ENCODE measurements around the gene TBC1D22A.

Gene TBC1D22A

DNA sequence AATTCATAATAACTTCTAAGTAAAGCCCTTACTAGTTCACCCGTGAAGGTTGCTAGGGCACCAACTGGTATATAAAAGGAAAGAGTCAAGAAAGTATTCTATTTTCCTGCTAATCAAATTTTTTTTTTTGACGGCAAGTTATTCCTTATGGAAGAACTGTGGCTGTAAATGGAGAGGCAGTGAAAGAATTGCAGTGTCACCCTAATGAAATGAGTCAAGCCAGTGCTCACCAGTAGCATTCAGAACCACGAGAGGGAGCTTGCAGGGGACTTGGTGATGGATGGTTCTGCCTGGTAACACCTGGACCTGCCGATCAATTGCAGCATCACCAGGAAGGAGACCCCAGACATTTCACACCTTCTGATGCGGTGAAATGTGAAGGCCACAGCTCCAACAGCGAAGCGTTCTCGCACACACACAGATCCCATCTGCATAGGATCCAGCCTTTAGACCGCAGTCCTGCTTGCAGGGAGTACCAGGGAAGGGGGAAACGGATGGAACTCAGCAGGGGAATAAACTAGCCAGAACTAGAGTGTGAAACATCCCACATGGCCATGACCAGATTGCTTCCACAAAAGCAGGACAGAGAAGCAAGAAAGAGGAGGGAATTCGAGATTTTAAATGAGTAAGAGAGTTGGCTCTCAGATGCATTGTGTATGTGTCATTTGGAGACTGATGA is 326.2 kb downstream of the TBC1D22A start:
- Histone ChIP-seq H4K8ac (ENCODE audit: low read depth, low read length) (no peak overlapping the region), H3K79me1 (ENCODE audit: low read length) (no peaks in the 10 kb centered on the region), H3K18ac (ENCODE audit: low read length) (no peak overlapping the region), H3K27me3 (ENCODE audit: insufficient read depth, low read length, poor library complexity) (no peaks in the 10 kb centered on the region), H2BK15ac (replicated peaks; ENCODE audit: low read depth) (no peak overlapping the region), H3K56ac (ENCODE audit: low read length) (no peak overlapping the region), H3K23ac (ENCODE audit: low read length) (no peak overlapping the region), H2BK5ac (ENCODE audit: low read length) (no peak overlapping the region), H3K4me3 (ENCODE audit: low read length) (no peak overlapping the region), H3K9ac (ENCODE audit: low read length) (no peak overlapping the region), H3K27ac (ENCODE audit: low read depth, low read length) (no peak overlapping the region), H3K4me2 (ENCODE audit: low read length) (no peak overlapping the region), H2AK5ac (ENCODE audit: low read length) (no peak overlapping the region), H3K4me1 (ENCODE audit: control insufficient read depth, low read depth, low read length) (peaks cover 2% of the 10 kb centered on the region), H3K4ac (ENCODE audit: low read depth, low read length) (no peak overlapping the region), H3K36me3 (ENCODE audit: control insufficient read depth, insufficient read depth, low read length) (no peaks in the 10 kb centered on the region), H2BK120ac (ENCODE audit: low read depth, low read length) (no peak overlapping the region), H4K5ac (ENCODE audit: low read length) (no peak overlapping the region), H3K79me2 (ENCODE audit: control insufficient read depth, insufficient read depth, low read length) (no peaks in the 10 kb centered on the region)
- peak; percentile 45 for DNase-seq
- WGBS (ENCODE audit: extremely low coverage, insufficient coverage, low lambda C conversion rate): no CpG with 5 or more reads among the region's 11 CpGs

DNA sequence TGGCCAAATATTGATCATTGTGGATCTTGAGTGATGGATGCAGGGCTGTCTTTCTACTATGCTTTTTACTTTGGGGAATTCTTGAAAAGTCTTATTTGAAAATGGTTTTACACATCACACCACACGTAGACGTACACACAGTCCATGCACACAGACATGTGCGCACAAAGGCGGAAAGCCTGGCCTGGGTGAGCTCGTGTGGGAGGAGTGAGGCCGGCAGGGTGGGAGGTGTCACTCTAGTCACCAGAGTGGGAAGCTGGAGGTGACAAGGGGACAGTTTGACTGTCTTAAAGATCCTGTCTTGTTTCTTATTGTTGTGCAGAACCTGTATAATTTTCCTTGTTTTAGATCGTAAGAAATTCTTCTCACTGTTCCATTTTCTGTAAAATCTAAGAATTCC is 326.9 kb downstream of the TBC1D22A start:
- H3K4ac ChIP-seq (ENCODE audit: low read depth, low read length): no peak overlapping the region
- H2BK15ac ChIP-seq (replicated peaks; ENCODE audit: low read depth): no peak overlapping the region
- no peak overlapping the region for H4K8ac ChIP-seq (ENCODE audit: low read depth, low read length)
- no peak for DNase-seq
- no peak overlapping the region for H3K23ac ChIP-seq (ENCODE audit: low read length)
- H3K9ac ChIP-seq (ENCODE audit: low read length): no peak overlapping the region
- H3K36me3 ChIP-seq (ENCODE audit: control insufficient read depth, insufficient read depth, low read length): no peaks in the 10 kb centered on the region
- H3K4me1 ChIP-seq (ENCODE audit: control insufficient read depth, low read depth, low read length): peaks cover 2% of the 10 kb centered on the region
- no peak overlapping the region for H3K4me2 ChIP-seq (ENCODE audit: low read length)
- H4K5ac ChIP-seq (ENCODE audit: low read length): no peak overlapping the region
- WGBS (ENCODE audit: extremely low coverage, insufficient coverage, low lambda C conversion rate): no CpG with 5 or more reads among the region's 7 CpGs
- no peaks in the 10 kb centered on the region for H3K79me1 ChIP-seq (ENCODE audit: low read length)
- no peak overlapping the region for H2BK120ac ChIP-seq (ENCODE audit: low read depth, low read length)
- no peak overlapping the region for H3K4me3 ChIP-seq (ENCODE audit: low read length)
- no peak overlapping the region for H2AK5ac ChIP-seq (ENCODE audit: low read length)
- H3K18ac ChIP-seq (ENCODE audit: low read length): no peak overlapping the region
- no peak overlapping the region for H3K56ac ChIP-seq (ENCODE audit: low read length)
- H3K27ac ChIP-seq (ENCODE audit: low read depth, low read length): no peak overlapping the region
- H3K79me2 ChIP-seq (ENCODE audit: control insufficient read depth, insufficient read depth, low read length): no peaks in the 10 kb centered on the region
- no peak overlapping the region for H2BK5ac ChIP-seq (ENCODE audit: low read length)
- H3K27me3 ChIP-seq (ENCODE audit: insufficient read depth, low read length, poor library complexity): no peaks in the 10 kb centered on the region

- no peak overlapping the region for H4K8ac ChIP-seq (ENCODE audit: low read depth, low read length)
- no peak overlapping the region for H4K5ac ChIP-seq (ENCODE audit: low read length)
- no peak for DNase-seq
- H3K56ac ChIP-seq (ENCODE audit: low read length): no peak overlapping the region
- no peak overlapping the region for H3K4me2 ChIP-seq (ENCODE audit: low read length)
- H3K4ac ChIP-seq (ENCODE audit: low read depth, low read length): no peak overlapping the region
- no peak overlapping the region for H2BK120ac ChIP-seq (ENCODE audit: low read depth, low read length)
- H2AK5ac ChIP-seq (ENCODE audit: low read length): no peak overlapping the region
- WGBS (ENCODE audit: extremely low coverage, insufficient coverage, low lambda C conversion rate): no CpG with 5 or more reads among the region's 21 CpGs
- no peak overlapping the region for H3K18ac ChIP-seq (ENCODE audit: low read length)
- no peak overlapping the region for H3K9ac ChIP-seq (ENCODE audit: low read length)
- H3K27me3 ChIP-seq (ENCODE audit: insufficient read depth, low read length, poor library complexity): no peaks in the 10 kb centered on the region
- peaks cover 2% of the 10 kb centered on the region for H3K4me1 ChIP-seq (ENCODE audit: control insufficient read depth, low read depth, low read length)
- H3K36me3 ChIP-seq (ENCODE audit: control insufficient read depth, insufficient read depth, low read length): no peaks in the 10 kb centered on the region
- H3K23ac ChIP-seq (ENCODE audit: low read length): no peak overlapping the region
- no peak overlapping the region for H2BK5ac ChIP-seq (ENCODE audit: low read length)
- no peaks in the 10 kb centered on the region for H3K79me1 ChIP-seq (ENCODE audit: low read length)
- H3K27ac ChIP-seq (ENCODE audit: low read depth, low read length): no peak overlapping the region
- no peak overlapping the region for H2BK15ac ChIP-seq (replicated peaks; ENCODE audit: low read depth)
- no peak overlapping the region for H3K4me3 ChIP-seq (ENCODE audit: low read length)
- no peaks in the 10 kb centered on the region for H3K79me2 ChIP-seq (ENCODE audit: control insufficient read depth, insufficient read depth, low read length)
Measured at GRCh38 chr22:47089796-47090460, 327.5 kb downstream of the TBC1D22A start.

DNA sequence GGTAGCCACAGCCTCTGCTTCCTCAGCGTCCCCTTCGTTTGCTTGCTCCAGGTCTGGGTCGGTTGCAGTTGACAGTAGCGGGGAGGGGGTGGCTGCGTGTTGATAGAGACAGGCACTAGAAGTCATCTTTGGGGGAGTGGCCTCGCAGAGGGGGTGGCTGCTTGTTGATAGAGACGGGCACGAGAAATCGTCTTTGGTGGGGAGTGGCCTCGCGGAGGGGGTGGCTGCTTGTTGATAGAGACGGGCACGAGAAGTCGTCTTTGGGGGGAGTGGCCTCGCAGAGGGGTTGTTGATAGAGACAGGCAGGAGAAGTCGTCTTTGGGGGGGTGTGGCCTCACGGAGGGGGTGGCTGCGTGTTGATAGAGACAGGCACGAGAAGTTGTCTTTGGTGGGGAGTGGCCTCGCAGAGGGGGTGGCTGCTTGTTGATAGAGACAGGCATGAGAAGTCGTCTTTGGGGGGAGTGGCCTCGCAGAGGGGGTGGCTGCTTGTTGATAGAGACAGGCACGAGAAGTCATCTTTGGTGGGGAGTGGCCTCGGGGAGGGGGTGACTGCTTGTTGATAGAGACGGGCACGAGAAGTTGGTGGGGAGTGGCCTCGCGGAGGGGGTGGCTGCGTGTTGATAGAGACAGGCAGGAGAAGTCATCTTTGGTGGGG is 328.3 kb downstream of the TBC1D22A start:
- no peak overlapping the region for H3K4ac ChIP-seq (ENCODE audit: low read depth, low read length)
- H3K56ac ChIP-seq (ENCODE audit: low read length): peak overlapping the region; percentile 27
- no peak overlapping the region for H3K4me3 ChIP-seq (ENCODE audit: low read length)
- no peak overlapping the region for H3K27ac ChIP-seq (ENCODE audit: low read depth, low read length)
- H3K27me3 ChIP-seq (ENCODE audit: insufficient read depth, low read length, poor library complexity): no peaks in the 10 kb centered on the region
- H3K9ac ChIP-seq (ENCODE audit: low read length): peak overlapping the region; percentile 11
- H3K36me3 ChIP-seq (ENCODE audit: control insufficient read depth, insufficient read depth, low read length): no peaks in the 10 kb centered on the region
- no peaks in the 10 kb centered on the region for H3K79me1 ChIP-seq (ENCODE audit: low read length)
- H4K5ac ChIP-seq (ENCODE audit: low read length): no peak overlapping the region
- H2BK120ac ChIP-seq (ENCODE audit: low read depth, low read length): no peak overlapping the region
- DNase-seq: peak; percentile 88
- no peak overlapping the region for H4K8ac ChIP-seq (ENCODE audit: low read depth, low read length)
- H3K4me2 ChIP-seq (ENCODE audit: low read length): peak overlapping the region; percentile 63
- no CpG with 5 or more reads among the region's 29 CpGs for WGBS (ENCODE audit: extremely low coverage, insufficient coverage, low lambda C conversion rate)
- no peak overlapping the region for H2BK5ac ChIP-seq (ENCODE audit: low read length)
- no peak overlapping the region for H2AK5ac ChIP-seq (ENCODE audit: low read length)
- H2BK15ac ChIP-seq (replicated peaks; ENCODE audit: low read depth): no peak overlapping the region
- no peak overlapping the region for H3K23ac ChIP-seq (ENCODE audit: low read length)
- H3K79me2 ChIP-seq (ENCODE audit: control insufficient read depth, insufficient read depth, low read length): no peaks in the 10 kb centered on the region
- no peak overlapping the region for H3K18ac ChIP-seq (ENCODE audit: low read length)
- H3K4me1 ChIP-seq (ENCODE audit: control insufficient read depth, low read depth, low read length): peaks cover 2% of the 10 kb centered on the region

GRCh38 chr22:47091246-47091651 is 328.8 kb downstream of the TBC1D22A start:
- Histone ChIP-seq H2BK120ac (ENCODE audit: low read depth, low read length) (no peak overlapping the region), H3K4me2 (ENCODE audit: low read length) (peak overlapping the region; percentile 63), H2BK5ac (ENCODE audit: low read length) (no peak overlapping the region), H3K27ac (ENCODE audit: low read depth, low read length) (no peak overlapping the region), H3K4ac (ENCODE audit: low read depth, low read length) (no peak overlapping the region), H3K36me3 (ENCODE audit: control insufficient read depth, insufficient read depth, low read length) (no peaks in the 10 kb centered on the region), H4K8ac (ENCODE audit: low read depth, low read length) (no peak overlapping the region), H3K4me3 (ENCODE audit: low read length) (no peak overlapping the region), H3K27me3 (ENCODE audit: insufficient read depth, low read length, poor library complexity) (no peaks in the 10 kb centered on the region), H3K23ac (ENCODE audit: low read length) (no peak overlapping the region), H2AK5ac (ENCODE audit: low read length) (no peak overlapping the region), H4K5ac (ENCODE audit: low read length) (no peak overlapping the region), H3K79me2 (ENCODE audit: control insufficient read depth, insufficient read depth, low read length) (no peaks in the 10 kb centered on the region), H3K18ac (ENCODE audit: low read length) (no peak overlapping the region), H3K4me1 (ENCODE audit: control insufficient read depth, low read depth, low read length) (peaks cover 2% of the 10 kb centered on the region), H3K9ac (ENCODE audit: low read length) (peak overlapping the region; percentile 11), H3K56ac (ENCODE audit: low read length) (peak overlapping the region; percentile 27), H3K79me1 (ENCODE audit: low read length) (no peaks in the 10 kb centered on the region), H2BK15ac (replicated peaks; ENCODE audit: low read depth) (no peak overlapping the region)
- WGBS (ENCODE audit: extremely low coverage, insufficient coverage, low lambda C conversion rate): no CpG with 5 or more reads among the region's 21 CpGs
- DNase-seq: no peak

Measured in mesendoderm (in vitro differentiated cells).